ENCODE data around the gene SLC13A3.

SLC13A3 gene

DNA sequence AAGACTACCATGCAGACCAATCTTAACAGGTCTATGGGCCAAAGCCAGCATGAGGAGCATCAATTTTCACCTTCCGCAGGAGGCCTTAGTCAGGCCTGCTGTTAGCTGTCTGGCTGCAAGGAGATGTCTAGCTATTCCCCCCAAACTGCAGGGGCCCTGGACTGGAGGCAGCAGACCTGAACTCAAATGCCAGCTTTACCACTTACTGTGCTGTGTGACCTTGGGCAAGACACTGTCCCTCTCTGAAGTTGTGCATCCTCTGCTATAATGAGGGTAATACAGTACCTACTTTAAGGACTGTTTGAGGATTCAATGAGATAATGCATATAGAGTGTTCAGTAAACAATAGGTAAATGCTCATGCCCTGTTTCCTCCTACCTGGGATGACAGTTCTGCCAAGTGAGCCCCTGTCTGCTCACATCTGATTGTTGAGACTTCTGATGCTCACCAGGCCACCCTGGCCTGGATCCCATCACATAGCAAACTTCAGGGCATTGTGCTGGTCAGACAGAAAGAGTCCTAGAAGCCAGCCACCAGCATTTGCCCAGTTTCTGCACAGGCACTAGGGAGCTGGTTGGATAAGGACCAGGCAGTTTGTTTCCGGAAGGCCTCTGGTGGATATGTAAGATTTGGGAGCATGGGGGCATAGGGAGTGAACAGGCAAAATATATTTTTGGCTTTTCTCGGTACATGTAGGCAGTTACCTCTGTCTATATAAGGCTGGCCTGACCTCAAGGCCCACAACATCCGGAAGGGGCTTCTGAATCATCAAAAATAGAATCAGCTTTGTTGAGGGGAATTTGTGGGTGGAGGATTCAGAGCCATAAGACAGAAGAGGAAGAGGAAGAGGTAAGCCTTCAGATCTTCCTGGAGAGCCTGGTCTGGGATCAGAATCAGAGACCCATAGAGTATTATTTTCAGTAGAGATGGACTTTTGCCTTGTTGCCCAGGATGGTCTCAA lies 98.5 kb downstream of the SLC13A3 start:
- no peak for DNase-seq

- DNase-seq, result no peak
These were observed 99.5 kb downstream of the SLC13A3 start for GRCh38 chr20:46551522-46552381.

DNA sequence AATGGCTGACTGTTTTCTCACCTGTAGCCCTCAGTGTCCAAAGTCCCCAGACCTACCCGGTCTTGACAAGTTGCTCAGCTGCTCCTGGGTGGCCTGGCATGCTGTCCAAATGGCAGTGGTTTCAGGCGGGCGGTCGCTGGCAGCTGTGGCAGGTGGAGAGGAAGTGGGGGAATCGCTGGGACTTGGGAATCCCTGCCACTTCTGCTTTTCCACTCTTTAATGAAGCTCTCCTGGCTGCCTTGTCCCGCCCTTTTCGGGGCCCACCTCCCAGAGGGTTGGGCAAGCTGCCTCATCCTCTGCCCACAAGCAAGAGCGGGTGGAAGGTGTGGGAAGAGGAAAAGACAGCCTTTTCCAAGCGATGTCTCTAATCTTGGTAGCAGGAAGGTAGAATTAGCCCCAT lies 100.8 kb downstream of the SLC13A3 start, which contains the start of gene OCSTAMP:
Gene OCSTAMP, minus strand, starts transcription at position 194 of the 400 bp plus-strand sequence. Its CDS starts 94 bp downstream, at position 100.
- DNase-seq, result no peak

DNA sequence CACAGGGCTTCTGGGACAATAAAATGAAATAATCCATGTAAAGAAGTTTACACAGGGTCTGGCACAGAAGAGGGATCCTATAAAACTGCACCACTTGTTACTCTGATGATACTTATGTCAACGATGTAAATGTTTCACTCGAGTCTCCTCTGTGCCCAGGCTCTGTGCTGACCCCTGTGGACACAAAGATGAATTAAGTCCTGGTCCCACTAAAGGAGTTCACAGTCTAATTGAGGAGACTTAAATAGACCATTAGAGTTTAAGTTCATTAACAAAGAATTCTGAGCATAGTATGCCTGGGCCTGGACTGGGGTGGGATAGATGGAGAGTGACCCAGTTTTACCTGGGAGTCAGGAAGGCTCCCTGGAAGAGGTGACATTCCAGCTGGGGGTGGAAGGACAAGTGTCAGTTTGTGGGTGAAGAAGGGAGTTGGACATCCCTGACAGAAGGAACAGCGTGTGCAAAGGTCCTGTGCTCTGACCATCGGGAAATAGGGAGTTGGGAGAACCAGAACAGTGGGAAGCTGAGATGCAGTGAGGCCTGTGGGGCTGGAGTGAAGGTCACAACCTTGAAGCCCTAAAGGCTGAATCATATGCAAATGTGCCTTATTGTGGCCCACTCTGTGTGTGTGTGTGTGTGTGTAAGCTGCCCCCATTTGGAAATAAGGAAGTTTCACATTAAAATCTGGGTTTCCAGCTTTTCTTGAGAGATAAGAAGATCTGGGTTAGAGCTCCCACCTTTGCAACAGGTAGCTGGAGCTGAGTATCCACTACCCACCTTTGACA lies 101.9 kb downstream of the SLC13A3 start:
- DNase-seq, result no peak

- DNase-seq, result no peak
These were observed 102.6 kb downstream of the SLC13A3 start for GRCh38 chr20:46548688-46549087.

DNA sequence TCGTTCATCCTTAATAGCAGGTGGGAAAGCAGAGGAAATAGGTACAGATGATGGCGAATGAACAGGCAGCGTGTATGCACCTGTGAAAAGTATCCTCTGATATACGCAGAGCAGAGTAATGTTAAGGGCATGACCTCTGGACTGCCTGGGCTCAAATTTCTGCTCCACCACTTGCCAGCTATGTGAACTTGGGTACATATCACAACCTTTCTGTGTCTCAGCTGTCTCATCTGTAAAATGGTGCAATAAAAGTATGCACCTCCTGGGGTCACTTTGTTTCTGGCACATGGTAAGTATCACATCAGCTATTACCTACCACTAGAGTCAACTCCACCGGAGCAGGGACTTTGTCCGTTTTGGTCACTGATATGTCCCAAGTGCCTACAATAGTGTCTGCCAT lies 103.3 kb downstream of the SLC13A3 start:
- DNase-seq, result no peak

DNA sequence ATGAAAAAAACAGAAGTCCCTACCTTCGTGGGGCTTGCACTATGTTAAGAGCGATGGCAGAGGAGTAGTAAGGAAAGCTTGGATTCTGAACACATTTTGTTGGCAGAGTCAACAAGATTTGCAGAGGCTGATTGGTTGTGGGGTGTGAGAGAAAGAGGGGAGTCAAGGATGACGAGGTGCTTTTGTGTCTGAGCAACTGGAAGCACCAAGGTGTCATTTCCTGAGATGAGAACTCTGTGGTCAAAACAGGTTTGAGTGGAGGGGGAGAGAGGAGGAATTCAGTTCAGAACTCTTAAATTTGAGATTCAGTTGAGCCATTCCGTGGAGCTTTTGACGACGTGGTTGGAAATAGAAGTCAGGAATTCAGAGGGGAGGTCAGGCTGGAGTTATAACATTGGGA lies 104.3 kb downstream of the SLC13A3 start:
- DNase-seq, result no peak

GRCh38 chr20:46546298-46546697 lies 105.0 kb downstream of the SLC13A3 start:
- no peak for DNase-seq

DNA sequence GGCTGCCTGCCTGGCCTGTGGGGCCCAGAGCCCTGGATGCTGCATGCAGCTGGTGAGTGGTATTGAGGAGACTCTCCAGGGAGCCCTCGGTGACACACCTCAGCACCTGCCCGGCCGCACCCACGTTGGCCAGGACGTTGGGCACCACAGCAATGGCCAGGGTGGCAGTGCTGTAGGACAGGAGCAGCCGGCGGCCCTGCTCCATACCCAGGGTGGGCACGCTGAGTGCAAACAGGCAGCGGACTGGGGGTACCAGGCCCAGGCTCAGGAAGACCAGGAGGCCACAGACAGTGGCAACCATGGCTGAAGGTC lies 105.5 kb downstream of the SLC13A3 start:
- no peak for DNase-seq

DNA sequence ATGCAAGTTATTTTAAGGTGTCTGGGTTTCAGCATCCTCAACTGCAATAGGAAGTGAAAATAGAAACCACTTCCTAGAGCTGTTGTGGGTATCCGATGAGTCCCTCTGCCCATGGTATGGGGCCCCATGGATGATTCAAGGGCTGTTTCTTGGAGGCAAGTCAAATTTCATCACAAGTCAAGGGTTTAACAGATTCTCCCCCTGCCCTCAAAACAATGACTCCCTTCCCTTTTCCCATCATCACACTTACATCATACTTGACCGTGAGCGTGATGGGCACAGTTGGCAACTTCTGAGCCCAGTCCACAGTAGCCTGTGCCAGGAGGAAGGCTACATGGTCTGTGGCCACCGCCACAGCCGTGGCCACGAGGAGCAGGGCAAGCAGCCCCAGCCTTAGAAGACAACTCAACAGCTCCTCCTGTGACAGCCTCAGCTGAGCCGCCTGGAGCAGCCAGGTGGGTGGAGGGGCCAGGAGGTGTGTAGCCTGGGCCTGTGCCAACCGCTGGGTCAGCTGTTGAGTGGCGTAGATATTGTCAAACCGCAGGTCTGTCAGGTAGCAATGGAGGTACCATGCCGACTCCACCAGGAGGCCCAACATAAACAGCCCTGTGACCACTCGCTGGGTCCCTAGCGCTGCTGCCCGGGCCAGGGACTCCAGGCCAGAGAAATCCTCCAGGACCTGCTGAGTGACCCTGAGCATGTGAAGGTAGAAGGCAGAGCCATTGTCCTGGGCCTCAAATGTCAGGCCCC lies 106.0 kb downstream of the SLC13A3 start:
- DNase-seq, result no peak

DNA sequence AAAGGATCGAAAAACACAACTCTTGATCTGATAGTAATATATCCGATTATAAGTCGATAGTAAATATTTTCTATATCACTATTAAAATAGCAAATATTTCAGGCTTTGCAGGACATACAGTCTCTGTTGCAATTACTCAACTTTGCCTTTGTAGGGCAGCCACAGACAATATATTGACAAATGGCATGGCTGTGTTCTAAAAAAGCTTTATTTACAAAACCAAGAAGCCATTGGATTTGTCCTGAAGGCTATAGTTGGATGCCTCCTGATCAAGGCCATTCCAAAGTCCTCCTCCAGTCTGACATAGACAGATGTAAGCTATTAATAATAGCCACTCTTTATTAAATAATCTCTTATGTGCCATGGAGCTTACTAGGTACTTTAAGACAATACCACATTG lies 106.7 kb downstream of the SLC13A3 start:
- no peak for DNase-seq

DNA sequence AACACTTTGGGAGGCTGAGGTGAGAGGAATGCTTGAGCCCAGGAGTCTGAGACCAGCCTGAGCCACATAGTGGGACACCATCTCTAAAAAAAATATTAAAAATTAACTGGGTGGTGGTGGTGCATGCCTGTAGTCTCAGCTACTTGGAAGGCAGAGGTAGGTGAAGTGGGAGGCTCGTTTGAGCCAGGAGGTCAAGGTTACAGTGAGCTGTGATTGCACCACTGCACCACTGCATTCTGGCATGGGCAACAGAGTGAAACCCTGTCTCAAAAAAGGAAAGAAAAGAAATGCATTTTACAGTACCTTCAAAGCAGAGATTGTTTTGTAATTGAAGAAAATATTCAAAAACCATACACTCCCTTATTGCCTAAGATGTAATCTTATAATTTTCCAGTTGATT lies 107.3 kb downstream of the SLC13A3 start:
- no peak for DNase-seq

GRCh38 chr20:46543033-46543432 lies 108.2 kb downstream of the SLC13A3 start:
- DNase-seq, result no peak

DNA sequence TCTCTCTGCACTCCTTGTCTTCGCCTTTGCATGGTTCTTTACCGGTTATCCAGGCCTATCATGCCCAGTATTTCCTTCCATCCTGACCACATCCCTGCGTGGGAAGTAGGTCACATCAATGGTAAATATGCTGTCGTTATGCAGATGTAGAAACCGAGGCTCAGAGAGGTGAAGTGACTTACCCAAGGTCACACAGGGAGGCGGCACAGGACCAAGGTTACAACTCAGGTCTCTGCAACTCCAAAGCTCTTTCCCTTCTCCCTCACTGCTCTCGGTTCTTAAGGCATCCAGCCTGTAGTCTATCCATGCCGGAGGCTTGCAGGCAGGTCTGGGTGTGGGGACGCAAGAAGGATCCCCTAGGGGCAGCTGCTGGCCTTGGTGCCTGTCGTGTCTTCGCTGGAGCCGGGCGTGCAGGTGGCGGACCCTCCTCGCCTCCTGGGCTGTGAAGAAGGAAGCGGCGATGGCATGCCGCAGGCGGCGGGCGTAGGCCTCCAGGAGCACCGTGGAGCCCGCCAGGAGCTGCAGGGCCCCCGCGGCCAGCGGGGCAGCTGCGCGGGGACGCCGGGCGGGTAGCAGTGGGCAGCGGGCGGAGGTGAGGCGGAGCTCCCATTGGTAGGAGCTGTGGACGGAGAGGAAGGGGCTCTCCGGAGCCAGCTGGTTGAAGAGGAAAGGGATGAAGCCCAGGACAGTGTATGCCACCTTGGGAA lies 109.9 kb downstream of the SLC13A3 start:
- DNase-seq, result no peak

DNA sequence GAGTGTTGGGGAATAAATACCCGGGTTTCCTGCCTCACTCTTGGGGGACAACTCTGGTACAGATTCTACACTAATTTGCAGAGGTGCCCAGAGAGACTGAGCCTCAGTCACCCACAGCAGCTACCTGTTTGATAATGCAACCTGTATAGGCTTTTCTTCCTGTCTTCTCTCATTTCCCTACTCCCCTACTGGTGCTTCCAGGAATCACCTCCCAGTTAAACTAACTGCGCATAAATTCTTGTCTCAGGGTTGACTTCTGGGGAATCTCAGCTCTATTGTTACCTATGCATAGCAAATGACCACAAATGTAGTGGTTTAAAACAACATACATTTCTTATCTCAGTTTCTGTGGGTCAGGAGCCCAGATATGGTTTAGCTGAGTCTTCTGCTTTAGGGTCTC lies 112.1 kb downstream of the SLC13A3 start:
- no peak for DNase-seq

- no peak for DNase-seq
These were observed 120.6 kb downstream of the SLC13A3 start for GRCh38 chr20:46530640-46531039.

GRCh38 chr20:46523696-46524328 lies 127.4 kb downstream of the SLC13A3 start:
- no peak for DNase-seq

DNA sequence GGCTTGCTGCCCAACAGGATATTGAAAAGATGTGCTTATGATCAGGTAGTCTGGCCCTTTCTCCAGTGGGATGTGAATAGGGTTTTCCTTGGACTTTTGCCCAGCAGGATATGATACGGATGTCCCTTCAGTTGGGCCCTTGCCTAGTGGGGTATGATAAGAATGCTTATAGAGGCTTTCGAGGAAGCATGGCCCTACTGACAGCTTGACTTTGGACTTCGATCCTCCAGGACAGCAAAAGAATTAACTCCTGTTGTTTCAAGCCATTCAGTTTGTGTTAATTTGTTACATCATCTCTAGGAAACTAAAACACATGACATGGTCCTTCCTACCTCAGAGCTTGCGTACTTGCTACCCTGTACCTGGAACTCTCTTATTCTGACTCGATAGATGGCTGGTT lies 128.2 kb downstream of the SLC13A3 start:
- no peak for DNase-seq

DNA sequence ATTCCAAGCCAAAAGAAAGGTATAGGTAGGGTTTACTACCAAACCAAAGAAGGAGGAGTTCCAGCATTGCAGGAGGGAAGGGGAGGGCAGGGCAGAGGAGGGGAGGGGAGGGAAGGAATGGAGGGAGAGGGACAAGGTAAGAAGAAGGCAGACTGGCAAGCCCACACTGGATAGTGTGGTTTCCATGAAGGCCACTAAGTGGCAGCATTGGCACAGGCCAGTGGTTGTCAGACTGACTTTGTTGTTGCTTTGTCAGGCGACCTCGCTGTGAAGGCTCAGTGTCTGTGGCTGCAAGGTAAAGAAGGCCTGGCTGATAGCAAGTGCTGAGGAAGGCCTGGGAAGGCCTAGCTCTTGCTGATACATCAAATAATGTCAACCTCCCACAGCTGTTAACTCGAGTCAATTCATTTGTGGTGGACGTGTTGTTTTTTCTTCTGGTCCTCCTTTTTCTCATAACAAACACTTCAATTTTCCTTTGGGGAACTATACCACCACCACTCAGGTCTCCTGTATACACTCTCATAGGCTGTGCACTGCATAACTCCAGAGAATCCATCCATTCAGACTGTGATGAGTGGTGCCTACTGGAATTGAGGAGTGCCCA lies 130.2 kb downstream of the SLC13A3 start:
- DNase-seq, result peak; percentile 30

DNA sequence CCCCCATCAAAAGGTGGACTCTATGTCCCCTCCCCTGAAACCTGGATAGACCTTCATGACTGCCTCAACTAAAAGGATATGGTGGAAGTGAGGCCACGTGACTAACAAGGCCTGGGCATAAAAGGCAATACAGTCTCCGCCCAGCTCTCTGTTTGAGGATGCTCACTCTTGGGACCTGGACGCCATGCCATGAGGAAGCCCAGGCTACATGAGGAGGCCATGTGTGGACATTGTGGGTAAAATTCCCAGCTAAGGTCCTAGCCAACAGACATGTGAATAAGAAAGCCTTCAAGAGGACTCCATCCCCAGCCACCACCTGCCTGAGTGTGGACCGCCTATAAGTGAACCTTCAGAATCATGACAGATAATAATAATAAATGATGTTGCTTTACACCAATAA lies 130.7 kb downstream of the SLC13A3 start:
- DNase-seq, result no peak

Data from kidney glomerular epithelial cell (primary cell).